Heart right ventricle (tissue), 16 donors: ENCODE measurements around the gene PTPN21. TPM values are rescaled to one million over a fixed set of nuclear protein-coding genes. Genes with fewer than 3 reads are reported as not detected.

Experiments
- ATAC-seq, 8 donors: fragments of 200-7000 bp; cut with Tn5 transposase; one replicate each; pipeline ENCODE4 v1.9.1; 2020; ENCODE audit warnings: mild to moderate bottlenecking in 8 of 8, moderate library complexity in 8 of 8, moderate number of reproducible peaks in 1 of 8
- DNase-seq, 2 donors: peaks; one replicate each; pipeline ENCODE4 v3.0.0-alpha.2; 2020
- H3K27ac ChIP-seq, 10 donors: fragments of 200-600 bp; sonication (generic) in 2 of 10; one replicate each; pipeline versions ENCODE4 v1.5.0 to v1.8.0; 2020 to 2022; ENCODE audit warnings: mild to moderate bottlenecking in 3 of 10
- H3K27me3 ChIP-seq, 7 donors: fragments of 200-600 bp; one replicate each; pipeline ENCODE4 v1.8.0; 2021 to 2022; ENCODE audit warnings: mild to moderate bottlenecking in 2 of 7
- H3K36me3 ChIP-seq, 9 donors: fragments of 200-600 bp; sonication (generic) in 1 of 9; one replicate each; pipeline versions ENCODE4 v1.5.0 to v1.8.0; 2020 to 2022; ENCODE audit warnings: mild to moderate bottlenecking in 2 of 9
- H3K4me1 ChIP-seq, 9 donors: fragments of 200-600 bp; sonication (generic) in 1 of 9; one replicate each; pipeline versions ENCODE4 v1.5.0 to v1.8.0; 2020 to 2022; ENCODE audit warnings: mild to moderate bottlenecking in 4 of 9
- H3K4me3 ChIP-seq, 10 donors: fragments of 200-600 bp; sonication (generic) in 2 of 10; one replicate each; pipeline versions ENCODE4 v1.5.0 to v1.8.0; 2020 to 2022; ENCODE audit warnings: mild to moderate bottlenecking in 7 of 10, moderate library complexity in 2 of 10
- H3K9me3 ChIP-seq, 11 donors: fragments of 200-600 bp in 10 of 11; sonication (generic) in 2 of 11; one replicate each; pipeline versions ENCODE4 v1.5.0 to v1.8.0; 2013 to 2022; ENCODE audit warnings: mild to moderate bottlenecking in 2 of 11, control low read depth in 1 of 11, moderate library complexity in 1 of 11
- CTCF ChIP-seq, 9 donors: fragments of 200-600 bp; sonication (generic) in 2 of 9; IDR thresholded peaks; one replicate each; pipeline versions ENCODE4 v1.5.0 to v1.8.0; 2021 to 2022; ENCODE audit warnings: antibody characterized with exemption in 9 of 9, mild to moderate bottlenecking in 5 of 9, moderate library complexity in 1 of 9
- WGBS, 2 donors: extraction: QIAGEN DNeasy Blood & Tissue Kit; methylation state at CpG; one replicate each; pipeline ENCODE4 v1.1.7; 2013; ENCODE audit warnings: inconsistent platforms in 1 of 2; 5-methylcytosine and 5-hydroxymethylcytosine counted together
- intact Hi-C, 10 donors: fragments of 100-400 bp; cut with DNase I; formaldehyde crosslinking; loops; one replicate each; pipeline versions ENCODE4 v1.11.1 to v1.14.2; 2022
- polyA plus RNA-seq, 2 donors: library from polyadenylated mRNA; stranded (reverse); fragments of 200-250 nt; gene quantifications; one replicate each; pipeline ENCODE4 v1.2.3, GENCODE V29; 2013
- total RNA-seq, 10 donors: library from RNA; stranded (reverse); fragmentation: NEBNext Ultra II Directional in 3 of 10; extraction: Animal tissue kit (Norgen Biotek cat#: 25700) in 3 of 10; gene quantifications; one replicate each; pipeline versions ENCODE4 v1.2.1 to v1.2.4, GENCODE V29; 2021 to 2023
- donor health status: Arrhythmogenic right ventricular cardiomyopathy.
- donor health status: ischemic (EF 13 %, LVEDD 7.1; RV severe dilation, severe dysfunction).
- donor health status: healthy with polysubstance abuse.
- donor health status: DM: no; HTN: yes; CAD: no.
- donor health status: DM: no; HTN: no; CAD: no.
- donor health status: ischemic (EF 25% LVEDD 6.9; RV normal size, moderate dysfunction).
- donor health status: ischemic (EF 25% LVEDD 5.7; RV mildly dilated, moderate dysfunction).
- donor health status: healthy.
- donor health status: DM: yes; HTN: yes; CAD: no.
- donor health status: Ischemic cardiomyopathy.
- donor health status: ischemic (EF 35%, LVEDD 5.7; RV mildly dilated, moderate dysfunction).
- donor health status: nonischemic (EF 11% LVEDD 7.7; RV severe dilation, severe dysfunction).
- donor health status: DM: yes; HTN: yes; CAD: no.
- donor health status: PGD.
- donor health status: ischemic (EF 29% LVEDD 5.4; RV normal size, mild dysfunction).
- donor health status: nonischemic (EF 23%, LVEDD 6.1; RV moderate dilation, normal function).

The PTPN21 gene
- total and polyA plus RNA-seq, 12 donors = 5.3 to 62.1 (median 34.9) TPM

- TF ChIP-seq CTCF (IDR thresholded peaks at IDR 0.05) = peak in 7 of 9 donors; percentile 19 to 44 (median 30)
- intact Hi-C loops = no loop called here
- Histone ChIP-seq H3K4me1 (no peaks in the 10 kb centered on the region), H3K27ac (no peak overlapping the region), H3K9me3 (peaks cover 0 to 35% (median 3%) of the 10 kb centered on the region in 11 donors), H3K27me3 (no peaks in the 10 kb centered on the region), H3K36me3 (peaks cover 0 to 80% (median 32%) of the 10 kb centered on the region in 9 donors), H3K4me3 (no peak overlapping the region)
- DNase-seq = no peak
- WGBS, 2 donors = 87 to 91% methylated on average over 4 of the region's 4 CpGs
- peak in 1 of 8 donors; percentile 51 for ATAC-seq
Measured at GRCh38 chr14:88463318-88463717, 91.5 kb downstream of the PTPN21 start.

GRCh38 chr14:88454886-88455285 lies 99.9 kb downstream of the PTPN21 start:
- no peak overlapping the region for H3K4me3 ChIP-seq
- no peak for TF ChIP-seq CTCF (IDR thresholded peaks at IDR 0.05)
- ATAC-seq (no peak), DNase-seq (no peak)
- no peaks in the 10 kb centered on the region for H3K27me3 ChIP-seq
- no peaks in the 10 kb centered on the region for H3K4me1 ChIP-seq
- H3K9me3 ChIP-seq = peaks cover 0 to 47% (median 3%) of the 10 kb centered on the region in 11 donors
- peaks cover 0 to 54% (median 10%) of the 10 kb centered on the region in 9 donors for H3K36me3 ChIP-seq
- 90 to 92% methylated on average over 2 of the region's 2 CpGs for WGBS, 2 donors
- no peak overlapping the region for H3K27ac ChIP-seq
- intact Hi-C loops = no loop called here

GRCh38 chr14:88452231-88452630 lies 102.6 kb downstream of the PTPN21 start:
- 94 to 95% methylated on average over 4 of the region's 4 CpGs for WGBS, 2 donors
- H3K36me3 ChIP-seq = peaks cover 0 to 58% (median 13%) of the 10 kb centered on the region in 9 donors
- no peak for DNase-seq
- H3K4me3 ChIP-seq = no peak overlapping the region
- H3K27ac ChIP-seq = no peak overlapping the region
- TF ChIP-seq CTCF (IDR thresholded peaks at IDR 0.05) = no peak
- H3K27me3 ChIP-seq = no peaks in the 10 kb centered on the region
- intact Hi-C loops = no loop called here
- no peaks in the 10 kb centered on the region for H3K4me1 ChIP-seq
- H3K9me3 ChIP-seq = peaks cover 0 to 26% (median 0%) of the 10 kb centered on the region in 11 donors
- no peak for ATAC-seq

- H3K27me3 ChIP-seq = no peaks in the 10 kb centered on the region
- intact Hi-C loops = no loop called here
- no peak overlapping the region for H3K27ac ChIP-seq
- 95 to 97% methylated on average over 2 of the region's 2 CpGs for WGBS, 2 donors
- no peak overlapping the region for H3K4me3 ChIP-seq
- no peaks in the 10 kb centered on the region for H3K4me1 ChIP-seq
- peaks cover 0 to 7% (median 0%) of the 10 kb centered on the region in 11 donors for H3K9me3 ChIP-seq
- DNase-seq (no peak), ATAC-seq (no peak)
- no peak for TF ChIP-seq CTCF (IDR thresholded peaks at IDR 0.05)
- peaks cover 0 to 80% (median 13%) of the 10 kb centered on the region in 9 donors for H3K36me3 ChIP-seq
Measured at GRCh38 chr14:88439088-88439487, 115.7 kb downstream of the PTPN21 start.
